Retinal pigment epithelial cell (primary cell): ENCODE results near the gene FBXO28.

ENCODE experiments used
- DNase-seq: peaks from one replicate; pipeline ENCODE4 v3.0.0-alpha.2; 2010; ENCODE audit warnings: low read depth
- H3K4me3 ChIP-seq: 2 replicates; pipeline ENCODE4 v1.5.1; 2011; ENCODE audit warnings: mild to moderate bottlenecking, low read length, control low read depth, moderate library complexity
- TF ChIP-seq, protein P1 (sequence below): conservative IDR thresholded peaks from 2 replicates; pipeline ENCODE4 v1.5.1; 2011; ENCODE audit warnings: low read depth, low read length, control low read depth, inconsistent platforms

Gene FBXO28

DNA sequence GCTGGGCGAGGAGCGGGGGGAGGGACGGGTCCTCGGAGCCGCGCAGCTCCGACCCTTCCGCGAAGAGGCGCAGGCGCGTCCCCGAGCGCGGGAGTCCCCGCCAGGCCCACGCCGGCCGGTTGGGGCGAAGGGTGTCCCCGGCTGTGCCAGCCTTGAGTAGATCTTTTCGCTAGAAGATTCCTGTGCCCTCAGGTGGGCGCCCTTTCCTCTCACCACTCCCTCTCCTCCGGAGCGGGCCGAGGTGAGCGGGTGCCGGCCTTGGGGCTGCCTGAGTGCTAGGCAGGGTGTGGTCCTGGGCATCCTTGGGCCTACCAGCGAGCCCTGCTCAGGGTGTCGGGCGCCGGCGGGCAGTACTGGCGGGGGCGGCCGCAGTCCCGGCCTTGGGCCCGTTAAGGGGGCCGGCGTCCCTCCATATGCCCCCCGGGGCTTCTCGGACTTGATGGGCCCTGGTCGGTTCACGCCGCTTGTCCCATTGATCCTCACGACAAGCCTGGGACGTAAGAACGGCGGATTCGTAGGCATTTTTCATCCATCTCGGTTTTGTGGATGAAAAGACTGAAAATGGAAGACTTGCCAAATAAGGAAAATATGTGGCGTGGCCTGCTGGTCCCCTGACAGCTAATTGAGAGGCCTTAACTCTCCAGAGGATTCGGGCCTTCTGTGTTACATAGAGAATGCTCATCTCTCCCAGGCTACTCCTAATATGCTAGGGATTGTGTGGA lies 69.8 kb downstream of the FBXO28 start:
- TF ChIP-seq, protein P1, sequence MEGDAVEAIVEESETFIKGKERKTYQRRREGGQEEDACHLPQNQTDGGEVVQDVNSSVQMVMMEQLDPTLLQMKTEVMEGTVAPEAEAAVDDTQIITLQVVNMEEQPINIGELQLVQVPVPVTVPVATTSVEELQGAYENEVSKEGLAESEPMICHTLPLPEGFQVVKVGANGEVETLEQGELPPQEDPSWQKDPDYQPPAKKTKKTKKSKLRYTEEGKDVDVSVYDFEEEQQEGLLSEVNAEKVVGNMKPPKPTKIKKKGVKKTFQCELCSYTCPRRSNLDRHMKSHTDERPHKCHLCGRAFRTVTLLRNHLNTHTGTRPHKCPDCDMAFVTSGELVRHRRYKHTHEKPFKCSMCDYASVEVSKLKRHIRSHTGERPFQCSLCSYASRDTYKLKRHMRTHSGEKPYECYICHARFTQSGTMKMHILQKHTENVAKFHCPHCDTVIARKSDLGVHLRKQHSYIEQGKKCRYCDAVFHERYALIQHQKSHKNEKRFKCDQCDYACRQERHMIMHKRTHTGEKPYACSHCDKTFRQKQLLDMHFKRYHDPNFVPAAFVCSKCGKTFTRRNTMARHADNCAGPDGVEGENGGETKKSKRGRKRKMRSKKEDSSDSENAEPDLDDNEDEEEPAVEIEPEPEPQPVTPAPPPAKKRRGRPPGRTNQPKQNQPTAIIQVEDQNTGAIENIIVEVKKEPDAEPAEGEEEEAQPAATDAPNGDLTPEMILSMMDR: no peak
- H3K4me3 ChIP-seq: peak overlapping the region; percentile 72
- no peak for DNase-seq

DNA sequence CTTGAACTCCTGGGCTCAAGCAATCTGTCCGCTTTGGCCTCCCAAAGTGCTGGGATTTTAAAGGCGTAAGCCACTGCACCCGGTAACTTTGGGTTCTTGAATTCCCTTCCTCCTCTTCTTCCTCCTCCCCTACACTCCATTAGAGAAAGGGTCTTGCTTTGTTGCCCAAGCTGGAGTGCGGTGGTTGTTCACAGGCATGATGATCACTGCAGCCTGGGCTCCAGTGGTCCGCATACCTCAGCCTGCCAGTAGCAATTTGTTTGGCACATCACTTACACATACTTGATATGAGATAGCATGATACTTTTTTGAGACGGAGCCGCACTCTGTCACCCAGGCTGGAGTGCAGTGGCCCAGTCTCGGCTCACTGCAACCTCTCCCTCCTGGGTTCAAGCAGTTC lies 71.3 kb downstream of the FBXO28 start:
- TF ChIP-seq, protein P1: no peak
- H3K4me3 ChIP-seq: no peak overlapping the region
- DNase-seq: no peak

DNA sequence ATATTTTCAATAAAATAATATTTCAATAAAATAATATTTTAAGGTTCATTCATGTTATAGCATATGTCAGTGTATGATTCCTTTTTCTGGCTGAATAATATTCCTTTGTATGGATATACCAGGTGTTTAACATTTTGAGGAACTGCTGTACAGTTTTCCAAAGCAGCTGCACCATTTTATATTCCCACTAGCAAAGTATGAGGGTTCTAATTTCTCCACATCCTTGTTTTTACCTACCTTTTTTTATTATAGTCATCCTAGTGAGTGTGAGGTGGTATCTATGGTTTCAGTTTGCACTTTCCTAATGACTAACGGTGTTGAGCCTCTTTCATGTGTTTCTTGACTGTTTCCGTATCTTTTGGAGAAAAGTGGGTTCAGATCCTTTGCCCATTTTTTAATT lies 74.4 kb downstream of the FBXO28 start:
- TF ChIP-seq, protein P1: no peak
- no peak for DNase-seq
- H3K4me3 ChIP-seq: no peak overlapping the region

DNA sequence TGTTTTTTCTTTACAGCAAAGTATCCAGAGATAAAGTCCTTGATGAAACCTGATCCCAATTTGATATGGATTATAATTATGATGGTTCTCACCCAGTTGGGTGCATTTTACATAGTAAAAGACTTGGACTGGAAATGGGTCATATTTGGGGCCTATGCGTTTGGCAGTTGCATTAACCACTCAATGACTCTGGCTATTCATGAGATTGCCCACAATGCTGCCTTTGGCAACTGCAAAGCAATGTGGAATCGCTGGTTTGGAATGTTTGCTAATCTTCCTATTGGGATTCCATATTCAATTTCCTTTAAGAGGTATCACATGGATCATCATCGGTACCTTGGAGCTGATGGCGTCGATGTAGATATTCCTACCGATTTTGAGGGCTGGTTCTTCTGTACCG lies 75.7 kb downstream of the FBXO28 start:
- TF ChIP-seq, protein P1: no peak
- H3K4me3 ChIP-seq: no peak overlapping the region
- DNase-seq: no peak

DNA sequence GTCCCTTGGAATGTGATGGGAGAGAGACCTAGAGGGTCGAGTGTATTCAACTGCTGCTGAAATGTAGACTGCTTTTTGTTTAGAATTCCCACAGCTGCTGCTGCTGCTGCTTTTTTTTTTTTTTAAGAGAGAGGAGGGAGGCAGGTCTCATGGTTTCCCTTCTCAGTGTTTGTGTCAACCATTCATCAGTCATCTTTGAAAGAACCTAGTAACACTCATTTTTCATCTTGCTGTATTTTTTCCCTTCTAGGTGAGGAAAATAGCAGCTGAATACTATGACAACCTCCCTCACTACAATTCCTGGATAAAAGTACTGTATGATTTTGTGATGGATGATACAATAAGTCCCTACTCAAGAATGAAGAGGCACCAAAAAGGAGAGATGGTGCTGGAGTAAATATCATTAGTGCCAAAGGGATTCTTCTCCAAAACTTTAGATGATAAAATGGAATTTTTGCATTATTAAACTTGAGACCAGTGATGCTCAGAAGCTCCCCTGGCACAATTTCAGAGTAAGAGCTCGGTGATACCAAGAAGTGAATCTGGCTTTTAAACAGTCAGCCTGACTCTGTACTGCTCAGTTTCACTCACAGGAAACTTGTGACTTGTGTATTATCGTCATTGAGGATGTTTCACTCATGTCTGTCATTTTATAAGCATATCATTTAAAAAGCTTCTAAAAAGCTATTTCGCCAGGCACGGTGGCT lies 78.3 kb downstream of the FBXO28 start:
- TF ChIP-seq, protein P1: no peak
- DNase-seq: no peak
- no peak overlapping the region for H3K4me3 ChIP-seq

DNA sequence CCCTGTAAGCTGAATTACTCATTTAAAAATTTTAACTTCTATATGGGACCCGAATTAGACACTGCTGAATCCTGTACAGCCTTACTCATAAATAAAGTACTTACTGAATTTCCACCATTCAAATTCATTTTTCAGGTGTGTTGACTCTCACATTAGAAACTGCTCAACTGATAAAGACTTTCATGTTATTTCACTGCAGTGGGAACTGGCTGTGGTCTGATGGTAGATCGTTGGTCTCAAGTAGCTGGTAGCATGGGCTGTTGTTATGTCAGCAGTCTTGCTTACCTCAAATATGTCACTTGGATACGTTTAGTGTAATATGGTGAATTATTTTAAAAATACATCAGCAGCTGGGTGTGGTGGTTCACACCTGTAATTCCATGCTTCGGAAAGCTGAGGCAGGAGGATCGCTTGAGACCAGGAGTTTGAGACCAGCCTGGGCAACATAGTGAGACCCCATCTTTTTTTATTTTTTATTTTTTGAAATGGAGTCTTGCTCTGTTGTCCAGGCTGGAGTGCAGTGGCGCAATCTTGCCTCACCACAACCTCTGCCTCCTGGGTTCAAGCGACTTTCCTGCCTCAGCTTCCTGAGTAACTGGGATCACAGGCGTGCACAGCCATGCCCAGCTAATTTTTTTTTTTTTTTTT lies 79.5 kb downstream of the FBXO28 start:
- no peak for DNase-seq
- H3K4me3 ChIP-seq: no peak overlapping the region
- TF ChIP-seq, protein P1: no peak
